GM19193 (cell line): Measurements from ENCODE around the gene C10orf95.

Experiments
- POLR2A ChIP-seq: IDR thresholded peaks from 4 replicates; pipeline ENCODE4 v1.6.1; 2011; ENCODE audit not compliant: insufficient read depth, insufficient read length; ENCODE audit errors: extremely low read depth

The C10orf95 gene

DNA sequence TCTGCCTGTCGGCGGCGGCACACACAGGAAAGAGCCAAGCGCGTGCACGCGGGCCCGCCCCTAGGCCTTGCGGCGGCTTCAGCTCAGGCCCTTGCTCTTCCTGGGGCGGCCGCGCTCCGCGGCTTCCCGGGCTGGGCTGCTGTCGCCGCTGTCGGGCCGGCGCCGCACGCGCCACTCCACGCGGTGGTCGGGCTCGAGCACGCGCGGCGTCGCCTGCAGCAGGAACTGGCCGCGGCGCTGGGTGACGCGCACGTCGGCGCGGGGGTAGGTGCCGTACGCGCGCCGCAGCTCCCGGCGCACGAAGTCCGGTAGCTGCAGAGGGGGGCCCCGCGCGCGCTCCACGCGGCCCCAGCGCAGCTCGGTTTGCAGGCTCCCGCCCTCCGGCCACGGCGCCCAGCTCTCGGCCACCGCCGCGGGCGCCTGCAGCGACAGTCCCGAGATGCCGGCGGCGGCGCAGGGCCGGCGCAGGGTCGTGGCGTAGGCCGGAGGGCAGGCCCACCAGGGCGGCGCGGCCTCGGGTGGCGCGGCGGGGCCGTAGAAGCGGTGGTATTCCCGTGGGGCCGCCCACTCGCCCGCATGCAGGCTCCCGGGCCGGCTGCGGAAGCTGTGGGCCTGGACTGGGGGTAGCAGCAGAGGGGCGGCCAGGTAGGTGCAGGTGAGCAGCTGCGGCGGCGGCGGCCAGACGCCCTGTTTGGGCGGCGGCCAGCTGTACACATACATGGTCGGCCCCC, 804 bp downstream of the C10orf95 start:
- TF ChIP-seq POLR2A, result peak; percentile 76

DNA sequence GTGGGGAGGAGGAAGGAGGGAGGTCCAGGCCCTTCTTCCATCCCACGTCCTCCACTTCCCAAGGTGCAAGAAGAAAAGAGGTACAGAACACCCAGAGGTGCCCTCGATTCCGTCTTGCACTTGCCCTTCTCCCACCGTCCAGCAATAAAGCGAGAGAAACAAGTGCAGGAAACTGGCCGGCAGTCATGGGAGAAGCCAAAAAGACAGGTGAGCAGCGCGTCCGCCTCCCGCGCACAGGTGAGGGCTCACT, 1.3 kb downstream of the C10orf95 start:
- TF ChIP-seq POLR2A, result no peak

DNA sequence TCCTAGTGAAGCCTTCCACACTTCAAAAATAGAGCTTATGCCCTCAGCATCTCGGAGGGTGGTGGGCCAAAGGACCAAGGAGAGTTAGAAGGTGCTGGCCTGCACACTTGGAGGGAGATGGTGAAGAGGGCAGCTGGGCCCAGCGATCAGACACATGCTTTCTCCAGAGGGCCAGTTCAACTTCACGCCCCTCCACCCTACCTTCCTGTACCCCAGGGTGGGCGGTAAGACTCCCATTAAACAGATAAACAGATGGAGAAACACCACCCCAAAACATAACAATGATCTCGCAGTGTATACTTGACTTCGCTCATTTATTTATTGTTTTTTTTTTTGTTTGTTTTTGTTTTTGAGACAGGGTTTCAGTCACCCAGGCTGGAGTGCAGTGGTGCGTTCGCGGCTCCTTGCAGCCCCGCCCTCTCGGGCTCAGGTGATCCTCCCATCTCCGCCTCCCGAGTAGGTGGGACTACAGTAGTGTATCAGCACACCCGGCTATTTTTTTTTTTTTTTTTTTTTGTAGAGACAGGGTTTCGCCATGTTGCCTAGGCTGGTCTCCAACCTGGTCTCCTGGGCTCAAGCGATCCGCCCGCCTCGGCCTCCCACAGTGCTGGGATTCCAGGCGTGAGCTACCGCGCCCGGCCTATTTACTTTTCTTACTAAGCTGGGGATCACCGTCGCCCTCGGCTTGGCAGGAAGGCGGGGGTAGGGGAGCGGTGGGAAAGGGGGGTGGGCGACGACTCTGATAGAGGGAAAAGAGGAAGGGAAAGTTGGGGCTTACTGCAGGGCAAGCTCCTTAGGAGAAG, 1.8 kb downstream of the C10orf95 start:
- TF ChIP-seq POLR2A, result no peak

DNA sequence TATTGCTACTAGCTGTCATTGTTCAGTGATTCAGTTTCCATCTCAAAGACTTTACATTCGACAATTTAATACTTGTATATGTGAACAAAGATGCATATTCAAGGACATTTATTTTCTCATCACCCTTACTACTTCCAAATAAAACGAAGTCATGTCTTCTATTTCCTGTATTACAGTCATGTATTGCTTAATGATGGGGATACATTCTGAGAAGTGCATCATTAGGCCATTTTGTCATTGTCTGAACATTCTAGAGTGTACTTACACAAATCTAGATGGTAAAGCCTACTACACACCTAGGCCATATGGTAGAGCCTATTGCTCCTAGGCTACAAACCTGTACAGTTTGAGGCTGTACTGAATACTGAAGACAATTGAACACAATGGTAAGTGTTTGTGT, 6.5 kb downstream of the C10orf95 start:
- TF ChIP-seq POLR2A, result no peak

DNA sequence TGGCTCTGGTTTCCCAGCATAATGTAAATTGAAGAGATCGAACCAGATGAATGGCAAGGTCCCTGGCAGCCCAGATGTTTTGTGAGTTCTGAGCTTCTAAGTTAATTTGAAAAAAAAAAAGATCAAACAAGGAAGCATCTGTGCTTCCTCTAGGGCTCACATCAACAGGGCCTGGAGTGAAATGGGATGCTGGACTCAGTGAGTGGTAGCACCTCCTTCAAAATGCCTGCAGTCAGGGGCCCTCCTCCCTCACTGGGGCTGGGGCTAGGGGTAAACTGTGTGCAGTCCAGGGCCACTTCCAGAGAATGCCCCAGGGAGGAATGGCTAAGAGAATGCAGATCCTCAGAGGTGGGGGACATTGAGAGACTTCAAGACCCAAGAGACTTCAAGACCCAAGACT, 13.0 kb downstream of the C10orf95 start:
- no peak for TF ChIP-seq POLR2A

DNA sequence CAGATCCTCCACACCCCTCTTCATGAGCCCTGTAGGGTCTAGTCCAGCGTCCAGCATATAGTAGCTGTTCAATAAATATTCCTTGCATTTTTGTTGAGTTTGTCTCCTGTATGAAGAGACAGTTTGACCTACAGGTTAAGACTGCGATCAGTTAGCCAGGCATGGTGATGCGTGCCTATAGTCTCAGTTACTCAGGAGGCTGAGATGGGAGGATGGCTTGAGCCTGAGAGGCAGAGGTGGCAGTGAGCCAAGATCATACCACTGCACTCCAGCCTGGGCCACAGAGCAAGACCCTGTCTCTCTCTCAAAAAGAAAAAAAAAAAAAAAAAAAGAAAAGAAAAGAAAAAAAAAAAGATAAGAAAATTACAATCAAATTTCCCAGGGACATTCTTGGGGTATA, 13.8 kb downstream of the C10orf95 start:
- no peak for TF ChIP-seq POLR2A

DNA sequence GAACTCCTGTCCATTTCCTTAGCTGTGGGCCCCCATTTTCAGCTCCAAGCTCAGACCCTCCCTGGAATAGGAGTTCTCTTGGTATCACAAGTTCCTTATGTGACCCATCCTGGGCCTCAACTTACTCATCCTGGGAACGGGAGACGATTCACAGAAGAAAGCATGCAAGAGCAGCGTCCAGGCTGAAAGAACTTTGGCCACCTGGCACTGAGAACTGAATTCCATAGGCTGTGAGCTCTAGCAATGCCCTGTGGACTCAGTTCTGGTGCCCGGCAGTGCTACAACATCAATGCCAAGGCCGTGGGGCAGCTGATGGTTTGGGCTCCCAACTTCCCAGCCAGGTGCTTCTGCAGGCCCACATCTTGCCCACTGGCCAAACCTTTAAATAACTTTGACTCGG, 15.0 kb downstream of the C10orf95 start:
- no peak for TF ChIP-seq POLR2A

DNA sequence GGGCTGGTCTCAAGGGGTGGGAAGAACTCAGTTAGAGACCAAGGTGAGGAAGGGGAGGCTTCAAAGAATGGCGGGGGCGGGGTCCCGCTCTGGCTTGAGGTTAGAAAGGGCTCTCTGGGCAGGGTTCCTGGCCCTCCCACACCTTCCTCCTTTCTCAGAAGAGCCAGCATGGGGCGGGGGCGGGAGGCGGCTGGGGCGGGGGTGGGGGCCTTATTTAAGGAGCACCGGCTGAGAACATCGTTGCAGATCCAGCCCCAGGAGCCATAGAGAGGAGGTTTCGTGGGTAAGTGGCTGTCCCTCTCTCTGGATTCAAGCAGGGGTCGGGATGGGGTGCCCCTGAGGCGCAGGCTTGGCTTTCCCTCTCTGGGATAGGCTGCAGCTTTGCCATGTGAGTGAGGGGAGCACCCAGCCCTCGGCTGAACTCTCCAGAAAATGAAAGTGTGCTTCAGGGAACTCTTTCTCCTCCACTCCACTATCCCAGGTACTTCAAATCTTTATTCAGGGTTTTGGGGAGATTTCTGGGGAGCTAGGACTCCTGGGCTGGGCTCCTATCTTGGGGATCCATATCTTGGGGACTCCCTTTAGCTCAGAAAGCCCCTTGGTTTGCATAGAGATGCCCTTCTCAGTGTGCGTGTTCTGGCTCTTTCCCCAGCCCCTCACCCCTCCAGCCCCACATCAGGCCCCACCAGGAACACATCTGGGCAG, 15.7 kb downstream of the C10orf95 start:
- TF ChIP-seq POLR2A, result peak; percentile 54

DNA sequence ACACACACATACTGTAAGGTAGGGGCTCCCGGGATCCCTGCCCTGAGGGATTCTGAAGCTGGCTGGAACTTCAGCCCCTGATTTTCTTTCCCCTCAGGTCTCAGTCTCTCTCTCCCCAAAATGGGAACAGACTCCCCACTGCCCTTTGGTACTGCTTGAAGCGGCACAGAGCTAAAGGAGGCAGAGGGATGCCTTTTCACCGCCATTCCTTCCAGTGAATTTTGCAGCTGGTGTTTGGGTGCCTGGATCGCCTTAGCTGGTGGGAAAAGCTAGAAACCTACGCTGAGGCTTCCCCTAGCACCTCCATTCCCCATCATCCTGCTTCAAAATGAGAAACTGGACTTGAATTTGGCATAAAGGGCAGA, 16.2 kb downstream of the C10orf95 start:
- no peak for TF ChIP-seq POLR2A

DNA sequence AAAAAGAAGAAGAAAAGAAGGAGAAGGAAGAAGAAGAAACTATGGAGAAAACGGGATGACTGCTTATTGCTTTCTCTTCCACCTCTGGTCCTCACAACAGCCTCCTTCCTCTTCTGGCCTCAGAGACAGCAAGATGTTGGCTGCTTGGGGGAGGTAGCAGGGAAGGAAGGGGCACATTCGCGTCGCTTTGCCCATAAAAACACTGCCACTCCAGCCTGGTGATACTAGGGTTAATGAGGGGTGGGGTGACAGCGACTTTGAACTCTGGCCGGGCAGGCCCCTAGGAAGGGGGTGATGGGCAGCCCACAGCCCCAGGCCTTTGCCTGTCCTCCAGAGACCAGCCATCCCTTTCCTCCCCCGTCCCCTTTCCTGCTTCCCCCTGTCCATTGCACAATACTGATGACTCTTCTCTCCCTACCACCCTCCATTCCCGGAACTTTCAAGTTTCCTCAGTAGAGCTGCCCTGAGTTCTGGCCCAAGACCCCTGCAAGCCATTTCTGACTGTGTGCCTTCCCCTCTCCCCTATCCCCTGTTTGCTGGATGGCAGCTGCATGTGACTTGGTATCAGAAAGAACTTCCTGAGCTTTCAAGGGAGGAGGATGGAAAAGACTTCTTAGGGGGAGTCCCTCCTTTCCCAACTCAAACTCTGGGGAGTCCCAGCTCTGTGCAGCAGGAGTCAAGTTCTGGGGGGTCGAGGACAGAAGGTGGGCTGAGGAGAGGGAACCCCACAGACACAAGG, 16.8 kb downstream of the C10orf95 start:
- no peak for TF ChIP-seq POLR2A

DNA sequence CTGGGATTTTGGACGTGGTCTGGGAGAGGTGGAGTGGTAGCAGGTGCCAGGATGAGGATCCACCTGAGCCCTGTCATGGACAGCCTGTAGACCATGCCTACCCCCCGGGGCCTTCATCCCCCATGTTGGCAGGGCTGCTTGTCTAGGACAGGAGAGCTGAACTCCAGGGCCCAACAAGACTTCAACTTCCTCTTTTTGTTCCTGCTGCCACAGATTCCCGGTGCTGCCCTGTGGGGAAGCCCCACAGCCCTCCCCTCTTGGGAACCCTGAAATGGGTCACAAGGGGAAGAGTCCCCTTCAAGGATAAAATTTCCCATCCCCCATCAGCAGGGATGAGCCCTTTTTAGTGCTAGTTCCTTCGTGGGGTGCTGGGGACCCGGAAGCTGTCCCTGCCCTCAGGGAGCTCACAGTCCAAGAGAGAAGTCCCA, 17.7 kb downstream of the C10orf95 start:
- TF ChIP-seq POLR2A, result no peak

DNA sequence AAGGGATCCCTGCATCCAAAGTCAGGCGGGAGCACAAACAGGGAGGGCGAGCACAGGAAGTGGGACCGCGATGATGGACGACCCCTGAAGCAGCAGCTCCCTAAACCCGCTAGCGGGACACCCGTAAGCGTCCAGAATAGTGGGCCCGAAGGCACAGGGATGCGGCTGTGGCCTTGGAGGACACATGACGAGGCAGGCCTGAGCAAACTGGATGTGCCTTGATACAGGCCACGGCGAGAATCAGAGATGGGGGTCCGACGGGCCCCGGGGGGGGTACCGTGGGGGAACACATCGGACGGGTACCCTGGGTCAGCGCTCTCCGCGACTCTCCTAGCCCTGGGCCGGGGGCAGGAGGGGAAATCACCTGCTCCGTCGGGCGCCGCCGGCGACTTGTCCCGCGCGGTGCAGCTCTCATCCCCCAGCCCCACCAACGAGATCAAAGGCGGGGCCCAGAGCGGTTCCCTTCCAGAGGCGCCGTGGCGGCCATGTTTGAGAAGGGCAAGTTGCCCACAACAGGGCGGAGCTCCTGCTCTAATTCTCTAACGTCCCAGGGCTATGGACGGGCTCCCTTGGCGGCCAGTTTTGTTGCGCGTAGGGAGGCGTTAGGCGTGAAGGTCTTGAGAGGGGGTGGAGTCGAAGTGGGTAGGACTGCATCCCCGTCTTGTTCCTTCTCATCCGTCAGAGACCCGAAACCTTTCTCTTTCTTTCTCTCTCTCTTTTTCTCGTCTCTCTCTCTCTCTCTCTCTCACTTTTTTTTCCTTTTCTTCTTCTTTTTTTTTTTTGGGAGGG, 19.0 kb downstream of the C10orf95 start, which contains the start of gene CUEDC2:
Gene CUEDC2 (minus strand): TSS at position 413 of the 789 bp plus-strand sequence. CDS start 7,386 bp downstream, outside the sequence.
- TF ChIP-seq POLR2A, result peak; percentile 74

DNA sequence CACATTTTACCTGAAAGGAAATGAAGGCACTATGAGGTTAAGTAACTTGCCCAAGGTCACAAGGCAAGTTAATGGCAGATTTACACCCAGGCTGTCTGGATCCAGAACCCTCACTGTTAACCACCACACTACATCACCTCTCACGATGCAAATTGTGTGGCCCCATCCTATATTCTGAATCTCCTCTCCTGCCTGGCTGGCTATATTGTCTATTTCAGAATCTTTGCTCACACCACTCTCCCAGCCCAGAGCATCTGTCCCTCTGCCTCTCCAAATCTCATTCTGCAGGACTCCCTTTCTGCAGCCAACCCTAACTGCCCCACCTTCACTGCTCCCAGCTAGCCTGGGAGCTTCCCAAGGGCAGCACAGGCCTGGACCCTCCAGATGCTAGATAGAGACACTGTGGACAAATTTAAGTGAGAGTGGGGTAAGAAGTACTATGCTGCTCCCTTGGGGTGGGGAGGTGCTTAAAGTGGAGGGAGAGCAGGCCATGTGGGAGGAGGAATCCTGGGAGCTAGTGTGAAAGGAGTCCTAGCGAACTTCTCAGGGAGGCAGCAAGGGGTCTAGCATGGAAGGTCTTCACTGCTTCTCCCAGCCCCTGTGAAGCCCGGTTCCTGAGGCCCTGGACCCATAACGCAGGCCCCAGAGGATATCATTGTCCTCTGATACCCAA, 19.8 kb downstream of the C10orf95 start:
- TF ChIP-seq POLR2A, result no peak

DNA sequence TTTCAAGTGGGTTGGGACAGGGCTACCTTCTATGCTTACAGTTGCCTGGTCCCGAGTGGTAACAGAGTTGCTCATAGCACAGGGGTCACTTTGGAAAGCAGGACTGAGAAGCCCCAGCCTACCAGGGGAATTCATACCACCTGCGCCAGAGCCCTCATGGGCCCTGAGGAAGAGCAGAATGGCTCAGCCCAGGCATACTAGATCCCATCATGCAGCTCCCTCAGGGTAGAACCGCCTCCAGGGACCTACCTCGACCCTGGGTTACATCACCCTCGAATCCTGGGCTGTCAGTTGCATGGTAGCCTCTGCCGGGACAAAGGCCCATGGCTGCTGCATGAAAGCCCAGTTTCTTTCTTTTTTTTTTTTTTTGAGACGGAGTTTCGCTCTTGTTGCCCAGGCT, 21.9 kb downstream of the C10orf95 start:
- TF ChIP-seq POLR2A, result no peak

DNA sequence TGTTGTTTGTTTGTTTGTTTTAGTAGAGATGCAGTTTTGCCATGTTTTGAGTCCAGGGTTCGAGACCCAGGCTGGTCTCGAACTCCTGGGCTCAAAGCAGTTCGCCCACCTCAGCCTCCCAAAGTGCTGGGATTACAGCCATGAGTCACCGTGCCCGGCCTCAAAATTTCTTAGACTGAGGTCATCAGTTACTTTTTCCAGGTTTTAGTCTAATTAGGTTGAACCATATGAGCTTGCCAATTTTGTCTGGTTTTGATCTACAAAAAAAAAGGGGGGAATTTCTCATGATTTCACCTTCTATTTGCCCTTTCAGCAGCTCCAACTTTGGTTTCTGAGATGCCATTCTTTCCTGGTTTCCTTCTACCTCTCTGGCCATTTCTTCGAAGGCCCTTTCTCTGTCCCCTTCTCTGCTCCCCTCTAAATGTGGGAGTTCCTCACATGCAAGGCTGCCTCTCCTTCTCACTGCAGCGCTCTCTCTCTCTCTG, 24.5 kb downstream of the C10orf95 start:
- no peak for TF ChIP-seq POLR2A
